HG03460 (cell line): ENCODE results near the gene GRID1.
"Not testable (repeated sequence)": the region's sequence is repeated elsewhere in the genome, so short reads cannot be mapped to it uniquely, and the experiment has no call there.

Experiments
- ATAC-seq: cut with Tn5 transposase; IDR thresholded peaks from one replicate; pipeline ENCODE4 v1.9.1; 2021; ENCODE audit not compliant: unreplicated experiment

GRID1 gene

GRCh38 chr10:85861513-85862197, 504.9 kb downstream of the GRID1 start:
- ATAC-seq = no peak

GRCh38 chr10:85859859-85860258, 506.7 kb downstream of the GRID1 start:
- no peak for ATAC-seq

- no peak for ATAC-seq
Measured at GRCh38 chr10:85858776-85859515, 507.6 kb downstream of the GRID1 start.

DNA sequence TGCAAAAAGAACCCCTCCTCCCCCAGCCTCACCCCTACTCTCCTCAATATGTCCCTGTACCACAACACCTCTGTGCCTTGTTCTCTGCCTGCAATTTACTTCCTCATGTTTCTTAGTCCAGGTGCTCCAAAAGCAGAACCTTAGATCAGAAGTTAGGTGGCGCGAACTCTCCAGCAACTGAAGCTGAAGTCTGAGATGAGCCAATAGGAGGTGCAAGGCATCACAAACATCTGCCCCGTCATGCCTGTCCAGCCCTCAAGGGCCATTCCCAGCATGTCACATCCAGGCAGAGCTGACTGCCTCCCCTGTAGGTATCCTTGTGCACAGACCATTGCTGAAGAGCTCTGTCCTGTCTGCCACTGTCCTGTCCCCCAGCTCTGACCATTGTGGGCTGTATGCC, 508.8 kb downstream of the GRID1 start:
- no peak for ATAC-seq

- ATAC-seq = no peak
Measured at GRCh38 chr10:85857305-85857704, 509.3 kb downstream of the GRID1 start.

- ATAC-seq = no peak
Measured at GRCh38 chr10:85851934-85852333, 514.7 kb downstream of the GRID1 start.

GRCh38 chr10:85851325-85851724, 515.3 kb downstream of the GRID1 start:
- no peak for ATAC-seq

DNA sequence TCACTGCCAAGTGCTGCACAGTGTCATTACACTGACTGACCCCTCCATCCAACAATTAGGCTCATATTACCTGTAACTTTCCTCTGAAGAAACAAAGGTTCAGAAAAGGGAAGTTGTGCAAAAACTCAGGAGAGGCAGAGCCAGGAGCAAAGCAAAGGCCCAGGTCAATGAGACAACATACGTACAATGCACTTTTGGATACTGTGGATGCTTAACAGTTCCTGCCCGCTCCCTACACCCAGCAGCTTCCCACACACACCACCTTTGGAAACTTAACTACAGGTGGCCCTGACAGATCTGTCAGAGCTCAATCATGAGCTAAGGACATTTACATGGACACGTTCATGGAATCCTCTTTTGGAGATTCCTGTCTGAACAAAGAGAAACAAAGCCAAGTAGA, 515.9 kb downstream of the GRID1 start:
- ATAC-seq = no peak

DNA sequence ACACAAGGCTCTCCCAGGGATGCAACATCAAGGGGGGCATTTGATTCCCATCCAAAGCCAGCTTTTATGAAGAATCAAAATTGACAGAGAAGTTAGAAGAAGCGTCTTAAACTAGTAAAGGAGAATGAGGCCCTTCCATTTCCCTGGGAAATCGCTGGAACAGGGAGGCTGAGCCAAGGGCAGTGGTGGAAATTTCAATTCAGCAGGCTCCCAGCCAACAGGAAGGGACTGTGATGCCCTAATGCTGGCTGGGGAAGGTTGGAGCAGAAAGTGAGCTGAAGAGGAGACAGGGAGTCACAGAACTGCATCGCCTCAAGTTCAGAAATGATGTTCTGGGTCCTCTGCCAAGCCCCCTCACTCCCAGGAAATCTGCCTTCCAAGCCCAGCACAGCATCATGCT, 517.3 kb downstream of the GRID1 start:
- no peak for ATAC-seq

DNA sequence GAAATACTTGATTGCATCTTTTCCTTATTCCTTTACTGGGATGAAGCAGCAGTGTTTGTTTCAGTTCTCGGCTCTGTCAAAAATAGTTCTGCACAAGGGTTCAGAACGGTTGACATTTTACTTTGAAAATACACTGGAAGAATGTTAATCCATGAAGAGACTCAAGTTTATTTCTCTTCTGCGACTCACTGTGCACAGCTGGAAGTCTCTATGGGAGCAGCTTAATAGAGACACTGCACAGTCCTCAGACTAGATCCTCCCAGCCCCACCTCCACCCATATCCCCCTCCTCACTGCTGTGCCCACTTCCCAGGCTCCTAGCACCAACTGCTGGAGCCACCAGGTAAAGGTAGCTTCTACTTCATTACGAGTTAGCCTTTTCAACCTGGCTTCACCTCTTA, 517.8 kb downstream of the GRID1 start:
- ATAC-seq = no peak

DNA sequence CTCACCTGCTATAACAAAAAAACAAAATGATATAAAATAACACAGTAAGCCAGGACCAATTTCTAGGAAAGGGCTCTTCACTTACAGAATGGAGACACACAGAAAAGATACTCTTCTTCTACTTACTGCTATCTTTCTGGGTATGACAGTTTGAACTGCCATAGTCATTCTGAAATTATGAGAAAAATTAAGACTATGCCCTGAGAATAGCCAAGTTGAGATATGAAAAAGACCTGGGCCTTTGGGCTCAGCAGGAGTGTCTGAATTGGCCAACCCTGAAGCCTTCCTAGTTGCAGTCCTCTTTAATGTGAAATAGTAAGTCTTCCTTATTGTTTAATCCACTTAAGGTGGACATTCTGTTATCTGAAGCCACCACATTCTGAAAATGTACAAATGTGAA, 519.5 kb downstream of the GRID1 start:
- ATAC-seq = no peak

- ATAC-seq = not testable (repeated sequence)
Measured at GRCh38 chr10:85838660-85839059, 527.9 kb downstream of the GRID1 start.

DNA sequence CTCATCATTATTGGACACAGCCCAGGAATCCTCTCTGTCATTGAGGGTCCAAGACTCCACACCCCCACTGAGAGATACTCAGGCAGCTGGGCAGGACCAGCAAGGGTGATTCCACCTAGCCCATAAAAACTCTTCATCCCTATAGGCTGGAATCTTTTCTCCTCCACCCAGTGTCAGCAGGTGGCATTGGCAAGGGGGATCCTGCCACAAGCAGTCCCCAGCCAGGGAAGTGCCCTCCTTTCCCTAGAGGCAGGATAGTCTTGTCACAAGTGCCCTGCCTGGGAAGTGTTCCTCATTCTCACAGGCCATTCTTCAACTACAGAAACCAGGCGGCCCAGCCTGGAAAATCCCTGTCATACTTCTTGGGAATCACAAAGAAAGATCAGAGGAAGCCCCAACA, 533.6 kb downstream of the GRID1 start:
- no peak for ATAC-seq

DNA sequence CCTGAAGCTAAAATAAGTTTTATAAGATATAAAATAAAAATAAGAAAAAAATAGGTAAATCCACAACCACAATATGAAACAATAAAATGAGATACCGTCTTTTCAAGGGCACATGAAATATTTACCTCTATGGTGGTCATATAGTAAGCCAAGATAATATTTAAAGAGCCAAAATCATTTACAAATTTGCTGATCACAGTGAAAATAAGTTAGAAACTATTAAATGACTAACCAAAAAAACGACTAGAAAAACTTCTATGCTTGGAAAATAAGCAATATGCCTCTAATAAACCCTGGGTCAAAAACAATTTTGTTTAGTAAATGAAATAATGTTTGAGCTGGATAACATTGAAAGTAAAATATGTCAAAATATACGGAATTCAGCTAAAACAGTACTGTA, 535.2 kb downstream of the GRID1 start:
- no peak for ATAC-seq

DNA sequence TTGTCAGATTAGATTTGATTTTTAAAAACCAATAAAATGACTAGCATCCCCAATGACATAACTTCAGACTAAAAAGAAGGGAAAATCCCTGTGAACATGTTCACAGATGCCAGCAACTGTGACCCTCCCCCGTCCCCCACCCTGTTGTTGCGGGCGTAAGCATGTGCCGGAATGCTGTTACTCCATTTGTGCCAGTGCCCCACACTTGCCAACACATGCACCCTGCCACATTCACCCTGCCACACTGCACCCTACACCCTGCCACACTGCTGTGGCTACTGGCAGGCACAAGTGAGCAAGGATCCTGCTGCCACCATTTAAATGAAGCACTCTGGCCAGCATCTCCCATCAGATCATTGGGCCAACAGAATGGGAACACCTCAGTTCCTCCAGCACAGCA, 540.2 kb downstream of the GRID1 start:
- ATAC-seq = no peak

DNA sequence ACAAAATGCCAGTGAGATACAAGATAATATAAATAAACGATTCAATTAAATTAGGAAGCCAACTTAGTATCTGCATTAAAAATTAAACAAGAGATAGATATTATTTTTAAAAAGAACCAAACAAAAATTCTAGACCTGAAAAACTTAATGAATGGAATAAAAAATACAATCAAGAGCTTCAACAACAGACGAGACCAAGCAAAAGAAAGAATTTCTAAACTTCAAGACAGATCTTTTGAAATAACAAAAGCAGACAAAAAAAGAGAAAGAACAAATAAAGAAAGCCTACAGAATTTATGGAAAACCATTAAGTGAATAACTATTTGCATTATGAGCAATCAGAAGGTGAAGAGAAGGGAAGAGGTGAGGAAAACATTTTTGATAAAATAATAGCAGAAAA, 555.2 kb downstream of the GRID1 start:
- ATAC-seq = no peak

DNA sequence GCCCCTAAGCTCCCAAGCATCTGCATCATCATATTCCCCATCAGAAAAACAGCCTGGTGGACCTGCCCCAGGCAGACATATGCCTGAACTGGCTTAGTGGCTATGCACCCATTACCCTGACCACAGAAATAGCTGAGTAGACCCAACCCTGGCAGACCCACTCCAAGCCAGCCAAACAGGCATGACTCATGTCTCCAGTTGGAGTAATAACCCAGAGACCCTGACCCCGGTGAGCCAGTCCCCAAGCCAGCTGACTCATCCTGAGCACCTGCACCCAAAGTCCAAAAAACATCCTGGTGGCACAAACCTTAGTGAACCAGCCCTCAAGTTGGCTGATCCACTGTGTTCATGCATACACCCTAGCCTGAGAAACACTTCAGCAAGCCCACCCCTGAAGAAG, 555.9 kb downstream of the GRID1 start:
- ATAC-seq = no peak

- no peak for ATAC-seq
Measured at GRCh38 chr10:85795460-85795859, 571.1 kb downstream of the GRID1 start.

GRCh38 chr10:85794553-85794952, 572.0 kb downstream of the GRID1 start:
- no peak for ATAC-seq

DNA sequence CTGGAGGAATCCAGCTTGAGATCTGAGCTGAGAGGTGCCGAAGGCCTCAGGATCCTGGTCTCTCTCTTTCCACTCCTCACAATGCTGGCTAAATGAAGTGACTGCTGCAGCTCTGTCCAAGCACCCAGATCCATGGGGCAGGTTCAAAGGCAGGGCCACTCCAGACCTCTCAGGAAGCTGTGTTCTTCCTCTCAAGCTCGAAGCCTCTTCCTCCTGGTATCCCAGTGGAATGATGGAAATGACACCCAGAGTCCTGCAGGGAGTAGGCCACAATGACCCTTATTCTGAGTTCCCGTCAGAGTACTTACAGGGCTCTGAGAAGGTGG, 574.1 kb downstream of the GRID1 start:
- ATAC-seq = no peak

GRCh38 chr10:85791818-85792532, 574.6 kb downstream of the GRID1 start:
- ATAC-seq = no peak
